GM23338 (cell line): ENCODE measurements around the gene UBE2R2. TPM values are rescaled to one million over a fixed set of nuclear protein-coding genes. Genes with fewer than 3 reads are reported as not detected.
"Not testable (repeated sequence)": the region's sequence is repeated elsewhere in the genome, so short reads cannot be mapped to it uniquely, and the experiment has no call there.

Source experiments
- ATAC-seq: fragments of 200-7000 bp; cut with Tn5 transposase; 3 replicates; pipeline ENCODE4 v1.9.1; 2020
- DNase-seq: peaks from one replicate; pipeline ENCODE4 v3.0.0-alpha.2; 2015; ENCODE audit warnings: low spot score
- H2AFZ ChIP-seq: fragments of 200-600 bp; sonication (generic); 2 replicates; pipeline ENCODE4 v1.8.0; 2016; ENCODE audit warnings: antibody characterized with exemption, mild to moderate bottlenecking, moderate library complexity
- H3F3A ChIP-seq: fragments of 200-600 bp; sonication (generic); replicated peaks from 2 replicates; pipeline ENCODE4 v1.8.0; 2017; ENCODE audit warnings: antibody characterized with exemption, mixed run types, low read depth
- H3K27ac ChIP-seq: fragments of 200-600 bp; sonication (generic); 2 replicates; pipeline ENCODE4 v1.6.1; 2016; ENCODE audit warnings: low read depth
- H3K27me3 ChIP-seq: fragments of 200-600 bp; sonication (generic); 2 replicates; pipeline ENCODE4 v1.8.0; 2016; ENCODE audit warnings: mild to moderate bottlenecking, mixed run types, moderate library complexity; ENCODE audit not compliant: insufficient read depth
- H3K36me3 ChIP-seq: fragments of 200-600 bp; sonication (generic); 2 replicates; pipeline ENCODE4 v1.8.0; 2016; ENCODE audit warnings: mild to moderate bottlenecking; ENCODE audit not compliant: insufficient read depth
- H3K4me1 ChIP-seq: fragments of 200-600 bp; sonication (generic); 2 replicates; pipeline ENCODE4 v1.8.0; 2016; ENCODE audit warnings: mild to moderate bottlenecking, moderate library complexity; ENCODE audit not compliant: insufficient read depth
- H3K4me2 ChIP-seq: fragments of 200-600 bp; sonication (generic); 2 replicates; pipeline ENCODE4 v1.7.1; 2017; ENCODE audit warnings: mixed run types
- H3K4me3 ChIP-seq: fragments of 200-600 bp; sonication (generic); 2 replicates; pipeline ENCODE4 v1.6.1; 2016; ENCODE audit warnings: mixed run types
- H3K79me2 ChIP-seq: fragments of 200-600 bp; sonication (generic); replicated peaks from 2 replicates; pipeline ENCODE4 v1.8.0; 2017; ENCODE audit warnings: mild to moderate bottlenecking; ENCODE audit not compliant: insufficient read depth
- H3K9me2 ChIP-seq: fragments of 200-600 bp; sonication (generic); 2 replicates; pipeline ENCODE4 v1.8.0; 2017; ENCODE audit not compliant: insufficient read depth
- H4K20me1 ChIP-seq: fragments of 200-600 bp; sonication (generic); replicated peaks from 2 replicates; pipeline ENCODE4 v1.8.0; 2017; ENCODE audit warnings: mild to moderate bottlenecking; ENCODE audit not compliant: insufficient read depth
- H3K27ac Mint-ChIP-seq: 2 replicates; pipeline ENCODE4 v1.8.0; 2020; ENCODE audit warnings: inconsistent platforms, mild to moderate bottlenecking, moderate library complexity, mixed read lengths
- H3K27me3 Mint-ChIP-seq: 3 replicates; pipeline ENCODE4 v1.8.0; 2022; ENCODE audit warnings: low read depth, mild to moderate bottlenecking, moderate library complexity, mixed read lengths, inconsistent platforms; ENCODE audit not compliant: insufficient read depth, poor library complexity
- H3K36me3 Mint-ChIP-seq: 3 replicates; pipeline ENCODE4 v1.8.0; 2021; ENCODE audit warnings: low read depth, mild to moderate bottlenecking, inconsistent platforms, moderate library complexity, mixed read lengths
- H3K4me1 Mint-ChIP-seq: 3 replicates; pipeline ENCODE4 v1.8.0; 2020; ENCODE audit warnings: mild to moderate bottlenecking, inconsistent platforms, mixed read lengths
- H3K4me3 Mint-ChIP-seq: 3 replicates; pipeline ENCODE4 v1.8.0; 2021; ENCODE audit warnings: moderate library complexity, mild to moderate bottlenecking, inconsistent platforms, mixed read lengths
- H3K9me3 Mint-ChIP-seq: 3 replicates; pipeline ENCODE4 v1.8.0; 2020; ENCODE audit warnings: moderate library complexity, mild to moderate bottlenecking, inconsistent platforms, mixed read lengths
- EZH2phosphoT487 ChIP-seq: fragments of 200-600 bp; sonication (generic); IDR thresholded peaks from one replicate; pipeline ENCODE4 v1.8.1; 2018; ENCODE audit warnings: antibody characterized with exemption; ENCODE audit not compliant: unreplicated experiment
- NANOG ChIP-seq: IDR thresholded peaks from 2 replicates; pipeline ENCODE4 v1.6.1; 2016; ENCODE audit warnings: antibody characterized with exemption, borderline replicate concordance
- POLR2AphosphoS5 ChIP-seq: IDR thresholded peaks from 2 replicates; pipeline ENCODE4 v1.6.1; 2016; ENCODE audit warnings: antibody characterized with exemption, low read depth
- ZNF462 ChIP-seq: fragments of 250-450 bp; sonication (Bioruptor Pico); IDR thresholded peaks from 2 replicates; pipeline ENCODE4 v1.5.0; 2020; ENCODE audit warnings: mild to moderate bottlenecking, moderate library complexity
- polyA plus RNA-seq: library from polyadenylated mRNA; unstranded; fragments of >200 nt; fragmentation: Nextera tagmentation; extraction: Ambion mirVana; gene quantifications from 2 replicates; pipeline ENCODE4 v1.2.1, GENCODE V29; 2016
- total RNA-seq: library from RNA; depleted of rRNA; stranded (reverse); fragments of >200 nt; shearing (Covaris generic); gene quantifications from 2 replicates; pipeline ENCODE4 v1.2.3, GENCODE V29; 2014
- TF ChIP-seq, protein P1 (sequence below): IDR thresholded peaks from one replicate; pipeline ENCODE4 v1.6.1; 2018; ENCODE audit warnings: antibody characterized with exemption; ENCODE audit not compliant: unreplicated experiment

Gene UBE2R2
- total and polyA plus RNA-seq, 2 experiments from 2014 or later: 23.4 to 32.5 TPM

GRCh38 chr9:33796679-33797078, 20.3 kb upstream of the UBE2R2 start:
- not testable (repeated sequence) for H3K36me3 Mint-ChIP-seq, H3K9me3 Mint-ChIP-seq, H3K27me3 Mint-ChIP-seq, H3K4me2 ChIP-seq, H4K20me1 ChIP-seq, H3F3A ChIP-seq, DNase-seq, H3K27ac Mint-ChIP-seq, H3K4me3 Mint-ChIP-seq, H3K27me3 ChIP-seq, H3K36me3 ChIP-seq, ATAC-seq, H3K4me3 ChIP-seq, H2AFZ ChIP-seq, H3K9me2 ChIP-seq, H3K4me1 ChIP-seq, H3K27ac ChIP-seq, H3K79me2 ChIP-seq
- H3K4me1 Mint-ChIP-seq: peaks cover 15% of the 10 kb centered on the region

- no peak overlapping the region for H3K4me2 ChIP-seq
- TF ChIP-seq NANOG (no peak), POLR2AphosphoS5 (no peak)
- H3K4me1 Mint-ChIP-seq: peaks cover 15% of the 10 kb centered on the region
- H3K36me3 Mint-ChIP-seq: no peaks in the 10 kb centered on the region; the same call in 2 of the 3 replicates
- DNase-seq (no peak), ATAC-seq (no peak)
- H4K20me1 ChIP-seq: no peaks in the 10 kb centered on the region
- no peaks in the 10 kb centered on the region for H3F3A ChIP-seq
- no peaks in the 10 kb centered on the region for H3K79me2 ChIP-seq
- no peak overlapping the region for H2AFZ ChIP-seq
- H3K4me3 Mint-ChIP-seq: no peak overlapping the region
- peaks cover 2% of the 10 kb centered on the region for H3K27me3 Mint-ChIP-seq
- no peak overlapping the region for H3K27ac Mint-ChIP-seq
- no peaks in the 10 kb centered on the region for H3K4me1 ChIP-seq
- no peak overlapping the region for H3K4me3 ChIP-seq
- H3K9me3 Mint-ChIP-seq: no peaks in the 10 kb centered on the region
- H3K9me2 ChIP-seq: no peaks in the 10 kb centered on the region; the same call in 1 of the 2 replicates
- H3K36me3 ChIP-seq: no peaks in the 10 kb centered on the region
- no peaks in the 10 kb centered on the region for H3K27me3 ChIP-seq
- no peak overlapping the region for H3K27ac ChIP-seq
These were observed 19.1 kb upstream of the UBE2R2 start for GRCh38 chr9:33797837-33798236.

GRCh38 chr9:33798545-33798944, 18.4 kb upstream of the UBE2R2 start:
- Mint-ChIP-seq H3K36me3 (no peaks in the 10 kb centered on the region; the same call in 2 of the 3 replicates), H3K27me3 (peaks cover 2% of the 10 kb centered on the region), H3K27ac (no peak overlapping the region), H3K4me3 (no peak overlapping the region), H3K9me3 (no peaks in the 10 kb centered on the region), H3K4me1 (peaks cover 15% of the 10 kb centered on the region)
- ATAC-seq (no peak; the same call in 2 of the 3 replicates), DNase-seq (no peak)
- Histone ChIP-seq H3K4me2 (no peak overlapping the region), H3K4me3 (no peak overlapping the region), H3F3A (no peaks in the 10 kb centered on the region), H3K4me1 (no peaks in the 10 kb centered on the region), H3K9me2 (no peaks in the 10 kb centered on the region; the same call in 1 of the 2 replicates), H3K36me3 (no peaks in the 10 kb centered on the region), H3K79me2 (no peaks in the 10 kb centered on the region), H3K27ac (no peak overlapping the region), H3K27me3 (no peaks in the 10 kb centered on the region), H2AFZ (no peak overlapping the region), H4K20me1 (no peaks in the 10 kb centered on the region)
- TF ChIP-seq, protein P1, sequence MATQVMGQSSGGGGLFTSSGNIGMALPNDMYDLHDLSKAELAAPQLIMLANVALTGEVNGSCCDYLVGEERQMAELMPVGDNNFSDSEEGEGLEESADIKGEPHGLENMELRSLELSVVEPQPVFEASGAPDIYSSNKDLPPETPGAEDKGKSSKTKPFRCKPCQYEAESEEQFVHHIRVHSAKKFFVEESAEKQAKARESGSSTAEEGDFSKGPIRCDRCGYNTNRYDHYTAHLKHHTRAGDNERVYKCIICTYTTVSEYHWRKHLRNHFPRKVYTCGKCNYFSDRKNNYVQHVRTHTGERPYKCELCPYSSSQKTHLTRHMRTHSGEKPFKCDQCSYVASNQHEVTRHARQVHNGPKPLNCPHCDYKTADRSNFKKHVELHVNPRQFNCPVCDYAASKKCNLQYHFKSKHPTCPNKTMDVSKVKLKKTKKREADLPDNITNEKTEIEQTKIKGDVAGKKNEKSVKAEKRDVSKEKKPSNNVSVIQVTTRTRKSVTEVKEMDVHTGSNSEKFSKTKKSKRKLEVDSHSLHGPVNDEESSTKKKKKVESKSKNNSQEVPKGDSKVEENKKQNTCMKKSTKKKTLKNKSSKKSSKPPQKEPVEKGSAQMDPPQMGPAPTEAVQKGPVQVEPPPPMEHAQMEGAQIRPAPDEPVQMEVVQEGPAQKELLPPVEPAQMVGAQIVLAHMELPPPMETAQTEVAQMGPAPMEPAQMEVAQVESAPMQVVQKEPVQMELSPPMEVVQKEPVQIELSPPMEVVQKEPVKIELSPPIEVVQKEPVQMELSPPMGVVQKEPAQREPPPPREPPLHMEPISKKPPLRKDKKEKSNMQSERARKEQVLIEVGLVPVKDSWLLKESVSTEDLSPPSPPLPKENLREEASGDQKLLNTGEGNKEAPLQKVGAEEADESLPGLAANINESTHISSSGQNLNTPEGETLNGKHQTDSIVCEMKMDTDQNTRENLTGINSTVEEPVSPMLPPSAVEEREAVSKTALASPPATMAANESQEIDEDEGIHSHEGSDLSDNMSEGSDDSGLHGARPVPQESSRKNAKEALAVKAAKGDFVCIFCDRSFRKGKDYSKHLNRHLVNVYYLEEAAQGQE: no peak
- no peak for TF ChIP-seq ZNF462 (CRISPR knock-in tag)
- TF ChIP-seq EZH2phosphoT487: no peak
- TF ChIP-seq NANOG: no peak
